AG04450 (cell line): Measurements from ENCODE around the gene KNTC1. TPM values are rescaled to one million over a fixed set of nuclear protein-coding genes. Genes with fewer than 3 reads are reported as not detected.
"Not testable (repeated sequence)": the region's sequence is repeated elsewhere in the genome, so short reads cannot be mapped to it uniquely, and the experiment has no call there.

Experiments
- CTCF ChIA-PET: fragments of 300-600, 350-600 bp; formaldehyde crosslinking; extraction: SDS; loops from one replicate; lab custom pipeline; 2022; ENCODE audit warnings: antibody characterized with exemption, inconsistent platforms; lab: Charles Lee
- POLR2A ChIA-PET: fragments of 350-600 bp; formaldehyde crosslinking; extraction: SDS; loops from one replicate; lab custom pipeline; 2021; ENCODE audit warnings: antibody characterized with exemption, inconsistent platforms; lab: Yijun Ruan, JAX
- DNase-seq: peaks from one replicate; pipeline ENCODE4 v3.0.0-alpha.2; 2011; ENCODE audit warnings: low read depth, low spot score
- H3K27ac ChIP-seq: one replicate; pipeline ENCODE4 v1.5.1; 2012; ENCODE audit warnings: low read depth, low read length, control low read depth
- H3K27me3 ChIP-seq: one replicate; pipeline ENCODE4 v1.6.0; 2012; ENCODE audit warnings: low read length; ENCODE audit not compliant: control insufficient read depth, insufficient read depth
- H3K4me3 ChIP-seq: 2 replicates; pipeline ENCODE4 v1.5.1; 2011; ENCODE audit warnings: mild to moderate bottlenecking, low read depth, low read length, control low read depth
- H3K9me3 ChIP-seq: 2 replicates; pipeline ENCODE4 v1.5.1; 2012; ENCODE audit warnings: low read length; ENCODE audit not compliant: control insufficient read depth, insufficient read depth
- CTCF ChIP-seq: IDR thresholded peaks from 2 replicates; pipeline ENCODE4 v1.5.1; 2011; ENCODE audit warnings: low read depth, low read length, control low read depth, inconsistent platforms
- polyA plus RNA-seq: library from polyadenylated mRNA; depleted of rRNA; stranded (reverse); fragments of >200 nt; gene quantifications from 2 replicates; pipeline ENCODE4 v1.2.3, GENCODE V29; 2011

KNTC1 gene
- polyA plus RNA-seq, 1 experiment = 10.0 TPM

- Histone ChIP-seq H3K27ac (no peak overlapping the region), H3K27me3 (no peaks in the 10 kb centered on the region), H3K9me3 (no peaks in the 10 kb centered on the region), H3K4me3 (no peak overlapping the region)
- CTCF ChIA-PET = no interaction called here
- no peak for TF ChIP-seq CTCF
- POLR2A ChIA-PET = interaction anchor here (1.0 to 1.2 kb wide), 2 partner anchors 14 to 104 kb away, joined by 3 to 4 read pairs; no protein-coding TSS in a partner anchor
- no peak for DNase-seq
These were observed 23.1 kb upstream of the KNTC1 start for GRCh38 chr12:122503783-122504590.

- Histone ChIP-seq H3K27ac (no peak overlapping the region), H3K4me3 (no peak overlapping the region), H3K27me3 (no peaks in the 10 kb centered on the region), H3K9me3 (no peaks in the 10 kb centered on the region)
- ChIA-PET POLR2A (interaction anchor here (0.7 to 1.0 kb wide), 3 partner anchors 13 to 105 kb away, joined by 3 to 4 read pairs (median 3); no protein-coding TSS in a partner anchor), CTCF (no interaction called here)
- no peak for TF ChIP-seq CTCF
- no peak for DNase-seq
These were observed 21.5 kb upstream of the KNTC1 start for GRCh38 chr12:122505419-122506051.

GRCh38 chr12:122506393-122506938 is 20.6 kb upstream of the KNTC1 start:
- CTCF ChIA-PET = no interaction called here
- Histone ChIP-seq H3K27me3 (no peaks in the 10 kb centered on the region), H3K9me3 (no peaks in the 10 kb centered on the region), H3K4me3 (no peak overlapping the region), H3K27ac (no peak overlapping the region)
- POLR2A ChIA-PET = no interaction called here
- TF ChIP-seq CTCF = no peak
- DNase-seq = no peak

GRCh38 chr12:122508163-122508562 is 18.9 kb upstream of the KNTC1 start:
- H3K27me3 ChIP-seq = no peaks in the 10 kb centered on the region
- DNase-seq = no peak
- CTCF ChIA-PET = interaction anchor here (0.7 kb wide), 1 partner anchor 270 kb away, joined by 5 read pairs; no protein-coding TSS in a partner anchor
- H3K27ac ChIP-seq = no peak overlapping the region
- H3K9me3 ChIP-seq = no peaks in the 10 kb centered on the region
- no peak for TF ChIP-seq CTCF
- POLR2A ChIA-PET = interaction anchor here (1.3 kb wide), 1 partner anchor 19 kb away, joined by 3 read pairs; the partner anchor contains the start of genes KNTC1 and RSRC2
- no peak overlapping the region for H3K4me3 ChIP-seq

- not testable (repeated sequence) for H3K27ac ChIP-seq, H3K4me3 ChIP-seq, H3K27me3 ChIP-seq, H3K9me3 ChIP-seq, DNase-seq
- CTCF ChIA-PET = interaction anchor here (1.7 kb wide), 1 partner anchor 42 kb away, joined by 6 read pairs; no protein-coding TSS in a partner anchor
- POLR2A ChIA-PET = interaction anchor here (0.7 to 3.3 kb wide), 3 partner anchors 12 to 1200 kb away, joined by 4 to 24 read pairs (median 7); partner anchors contain the start of genes KNTC1, RSRC2 and ZCCHC8
These were observed 14.0 kb upstream of the KNTC1 start for GRCh38 chr12:122513028-122513427.
